Fibroblast of pulmonary artery (primary cell): ENCODE data around the gene ATG9B.
"Not testable (repeated sequence)": the region's sequence is repeated elsewhere in the genome, so short reads cannot be mapped to it uniquely, and the experiment has no call there.

Experiments
- DNase-seq: peaks from one replicate; pipeline ENCODE4 v3.0.0-alpha.2; 2010; ENCODE audit warnings: low read depth
- H3K4me3 ChIP-seq: replicated peaks from 2 replicates; pipeline ENCODE4 v1.5.1; 2011; ENCODE audit warnings: low read depth, mild to moderate bottlenecking, control low read depth, low read length, moderate library complexity
- CTCF ChIP-seq: IDR thresholded peaks from 2 replicates; pipeline ENCODE4 v1.5.1; 2011; ENCODE audit warnings: mild to moderate bottlenecking, control low read depth, low read length, inconsistent platforms; ENCODE audit errors: missing control alignments

The ATG9B gene

GRCh38 chr7:151014950-151015349 lies 9.3 kb downstream of the ATG9B start:
- TF ChIP-seq CTCF: no peak
- DNase-seq: no peak
- H3K4me3 ChIP-seq: no peak overlapping the region

GRCh38 chr7:151013733-151014497 lies 10.4 kb downstream of the ATG9B start:
- DNase-seq: peak; percentile 56
- peak overlapping the region; percentile 24 for H3K4me3 ChIP-seq

GRCh38 chr7:151013356-151013732 lies 10.9 kb downstream of the ATG9B start:
- H3K4me3 ChIP-seq: no peak overlapping the region

More at GRCh38 chr7:151013733-151014497, 10.4 kb downstream of the ATG9B start:
- no peak for TF ChIP-seq CTCF

GRCh38 chr7:151012911-151013347 lies 11.4 kb downstream of the ATG9B start:
- peak; percentile 49 for DNase-seq
- H3K4me3 ChIP-seq: no peak overlapping the region
- peak; percentile 70 for TF ChIP-seq CTCF

More at GRCh38 chr7:151013356-151013732, 10.9 kb downstream of the ATG9B start:
- DNase-seq: no peak
- TF ChIP-seq CTCF: no peak

GRCh38 chr7:151012031-151012692 lies 12.1 kb downstream of the ATG9B start:
- TF ChIP-seq CTCF: no peak
- no peak overlapping the region for H3K4me3 ChIP-seq

GRCh38 chr7:151011616-151012015 lies 12.7 kb downstream of the ATG9B start:
- not testable (repeated sequence) for H3K4me3 ChIP-seq

More at GRCh38 chr7:151012031-151012692, 12.1 kb downstream of the ATG9B start:
- DNase-seq: no peak

GRCh38 chr7:151011097-151011409 lies 13.2 kb downstream of the ATG9B start:
- no peak overlapping the region for H3K4me3 ChIP-seq
- TF ChIP-seq CTCF: no peak
- no peak for DNase-seq

More at GRCh38 chr7:151011616-151012015, 12.7 kb downstream of the ATG9B start:
- not testable (repeated sequence) for DNase-seq
